Measurements from ENCODE around the gene PALS1.

DNA sequence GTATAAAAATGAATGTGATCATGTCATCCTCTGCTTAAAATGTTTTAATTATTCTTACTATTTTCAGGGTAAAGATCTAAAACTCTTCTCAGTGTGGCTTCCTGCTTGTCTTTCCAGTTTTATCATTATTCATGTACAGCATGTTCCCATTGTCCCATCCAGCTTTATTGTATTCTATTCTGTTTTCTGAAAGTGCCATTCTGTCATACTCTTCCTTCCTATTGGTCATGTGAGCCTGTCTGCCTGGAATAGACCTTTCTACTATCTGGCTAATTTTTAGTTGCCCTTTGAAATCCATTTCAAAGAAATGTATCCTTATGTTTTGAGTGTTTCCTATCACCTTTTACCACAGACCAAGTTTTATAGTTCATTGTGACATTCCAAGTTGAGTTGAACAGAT is 34.9 kb downstream of the PALS1 start:
- TF ChIP-seq, protein P1, sequence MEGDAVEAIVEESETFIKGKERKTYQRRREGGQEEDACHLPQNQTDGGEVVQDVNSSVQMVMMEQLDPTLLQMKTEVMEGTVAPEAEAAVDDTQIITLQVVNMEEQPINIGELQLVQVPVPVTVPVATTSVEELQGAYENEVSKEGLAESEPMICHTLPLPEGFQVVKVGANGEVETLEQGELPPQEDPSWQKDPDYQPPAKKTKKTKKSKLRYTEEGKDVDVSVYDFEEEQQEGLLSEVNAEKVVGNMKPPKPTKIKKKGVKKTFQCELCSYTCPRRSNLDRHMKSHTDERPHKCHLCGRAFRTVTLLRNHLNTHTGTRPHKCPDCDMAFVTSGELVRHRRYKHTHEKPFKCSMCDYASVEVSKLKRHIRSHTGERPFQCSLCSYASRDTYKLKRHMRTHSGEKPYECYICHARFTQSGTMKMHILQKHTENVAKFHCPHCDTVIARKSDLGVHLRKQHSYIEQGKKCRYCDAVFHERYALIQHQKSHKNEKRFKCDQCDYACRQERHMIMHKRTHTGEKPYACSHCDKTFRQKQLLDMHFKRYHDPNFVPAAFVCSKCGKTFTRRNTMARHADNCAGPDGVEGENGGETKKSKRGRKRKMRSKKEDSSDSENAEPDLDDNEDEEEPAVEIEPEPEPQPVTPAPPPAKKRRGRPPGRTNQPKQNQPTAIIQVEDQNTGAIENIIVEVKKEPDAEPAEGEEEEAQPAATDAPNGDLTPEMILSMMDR (conservative IDR thresholded peaks at IDR 0.05) = no peak
- no peak for TF ChIP-seq ZFX (IDR thresholded peaks at IDR 0.05)

All from C4-2B (cell line).